GM12878 (cell line): ENCODE results near the gene NLRP2B.

Experiments
- ZNF207 ChIP-seq: fragments of 450-650 bp; IDR thresholded peaks from 2 replicates; pipeline ENCODE4 v1.6.1; 2014; ENCODE audit warnings: antibody characterized with exemption, mild to moderate bottlenecking, borderline replicate concordance
- TF ChIP-seq, protein P1 (sequence below): fragments of 450-650 bp; IDR thresholded peaks from 2 replicates; pipeline ENCODE4 v1.6.1; 2017; ENCODE audit warnings: low read depth, mild to moderate bottlenecking, moderate library complexity

DNA sequence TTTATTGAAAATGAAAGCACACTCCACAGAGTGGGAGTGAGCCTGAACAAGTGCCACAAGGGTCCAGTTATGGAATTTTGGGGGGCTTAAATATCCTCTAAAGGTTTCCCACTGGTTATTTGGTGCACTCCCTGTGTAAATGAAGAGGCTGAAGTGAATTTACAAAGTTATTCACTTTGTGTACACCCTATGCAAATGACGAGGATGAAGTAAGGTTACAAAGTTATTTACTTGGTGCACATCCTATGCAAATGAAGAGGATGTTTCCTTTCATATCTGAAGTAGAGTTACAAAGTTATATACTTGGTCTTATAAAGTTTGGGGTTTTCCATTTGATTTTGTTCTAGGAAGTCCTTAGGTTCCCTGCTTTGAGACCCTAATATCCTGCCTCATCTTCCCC is 13.1 kb downstream of the NLRP2B start:
- TF ChIP-seq, protein P1, sequence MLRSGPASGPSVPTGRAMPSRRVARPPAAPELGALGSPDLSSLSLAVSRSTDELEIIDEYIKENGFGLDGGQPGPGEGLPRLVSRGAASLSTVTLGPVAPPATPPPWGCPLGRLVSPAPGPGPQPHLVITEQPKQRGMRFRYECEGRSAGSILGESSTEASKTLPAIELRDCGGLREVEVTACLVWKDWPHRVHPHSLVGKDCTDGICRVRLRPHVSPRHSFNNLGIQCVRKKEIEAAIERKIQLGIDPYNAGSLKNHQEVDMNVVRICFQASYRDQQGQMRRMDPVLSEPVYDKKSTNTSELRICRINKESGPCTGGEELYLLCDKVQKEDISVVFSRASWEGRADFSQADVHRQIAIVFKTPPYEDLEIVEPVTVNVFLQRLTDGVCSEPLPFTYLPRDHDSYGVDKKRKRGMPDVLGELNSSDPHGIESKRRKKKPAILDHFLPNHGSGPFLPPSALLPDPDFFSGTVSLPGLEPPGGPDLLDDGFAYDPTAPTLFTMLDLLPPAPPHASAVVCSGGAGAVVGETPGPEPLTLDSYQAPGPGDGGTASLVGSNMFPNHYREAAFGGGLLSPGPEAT = no peak
- TF ChIP-seq ZNF207 = no peak
